GM21619 (cell line): Measurements from ENCODE around the gene STX11.
"Not testable (repeated sequence)": the region's sequence is repeated elsewhere in the genome, so short reads cannot be mapped to it uniquely, and the experiment has no call there.

ENCODE experiments used
- ATAC-seq: cut with Tn5 transposase; IDR thresholded peaks from one replicate; pipeline ENCODE4 v1.9.1; 2021; ENCODE audit not compliant: unreplicated experiment

STX11 gene

GRCh38 chr6:144171406-144171805 lies 21.1 kb downstream of the STX11 start:
- no peak for ATAC-seq

GRCh38 chr6:144174006-144174405 lies 23.7 kb downstream of the STX11 start:
- no peak for ATAC-seq

- no peak for ATAC-seq
These were observed 25.7 kb downstream of the STX11 start for GRCh38 chr6:144176043-144176442.

- ATAC-seq, result no peak
These were observed 27.4 kb downstream of the STX11 start for GRCh38 chr6:144177726-144178125.

GRCh38 chr6:144178323-144178722 lies 28.0 kb downstream of the STX11 start:
- no peak for ATAC-seq

GRCh38 chr6:144179237-144179636 lies 28.9 kb downstream of the STX11 start:
- no peak for ATAC-seq

GRCh38 chr6:144179828-144180227 lies 29.5 kb downstream of the STX11 start:
- ATAC-seq, result no peak

GRCh38 chr6:144180354-144180753 lies 30.0 kb downstream of the STX11 start:
- not testable (repeated sequence) for ATAC-seq

GRCh38 chr6:144181639-144182038 lies 31.3 kb downstream of the STX11 start:
- no peak for ATAC-seq

GRCh38 chr6:144184186-144184585 lies 33.9 kb downstream of the STX11 start:
- not testable (repeated sequence) for ATAC-seq

GRCh38 chr6:144185133-144185836 lies 35.0 kb downstream of the STX11 start:
- no peak for ATAC-seq

- ATAC-seq, result no peak
These were observed 36.7 kb downstream of the STX11 start for GRCh38 chr6:144186817-144187625.

- no peak for ATAC-seq
These were observed 39.0 kb downstream of the STX11 start for GRCh38 chr6:144189351-144189750.

GRCh38 chr6:144190080-144190479 lies 39.8 kb downstream of the STX11 start:
- ATAC-seq, result no peak

- no peak for ATAC-seq
These were observed 40.3 kb downstream of the STX11 start for GRCh38 chr6:144190593-144190992.

GRCh38 chr6:144193181-144193580 lies 42.9 kb downstream of the STX11 start:
- no peak for ATAC-seq

- ATAC-seq, result no peak
These were observed 44.0 kb downstream of the STX11 start for GRCh38 chr6:144194293-144194810.

GRCh38 chr6:144195671-144196270 lies 45.5 kb downstream of the STX11 start:
- ATAC-seq, result no peak

- ATAC-seq, result no peak
These were observed 47.6 kb downstream of the STX11 start for GRCh38 chr6:144197919-144198318.

- ATAC-seq, result no peak
These were observed 52.7 kb downstream of the STX11 start for GRCh38 chr6:144202879-144203468.

GRCh38 chr6:144211160-144211559 lies 60.8 kb downstream of the STX11 start:
- ATAC-seq, result no peak
